NT2/D1 (cell line): ENCODE data around the gene OGG1.

Experiments
- SUZ12 ChIP-seq: IDR thresholded peaks from 2 replicates; pipeline ENCODE4 v1.6.1; 2011; ENCODE audit not compliant: insufficient read length, insufficient read depth; ENCODE audit errors: extremely low read depth
- YY1 ChIP-seq: IDR thresholded peaks from 2 replicates; pipeline ENCODE4 v1.6.1; 2011; ENCODE audit not compliant: insufficient read length, insufficient read depth
- ZNF274 ChIP-seq: IDR thresholded peaks from 2 replicates; pipeline ENCODE4 v1.6.1; 2011; ENCODE audit warnings: mild to moderate bottlenecking, low read depth, low read length

DNA sequence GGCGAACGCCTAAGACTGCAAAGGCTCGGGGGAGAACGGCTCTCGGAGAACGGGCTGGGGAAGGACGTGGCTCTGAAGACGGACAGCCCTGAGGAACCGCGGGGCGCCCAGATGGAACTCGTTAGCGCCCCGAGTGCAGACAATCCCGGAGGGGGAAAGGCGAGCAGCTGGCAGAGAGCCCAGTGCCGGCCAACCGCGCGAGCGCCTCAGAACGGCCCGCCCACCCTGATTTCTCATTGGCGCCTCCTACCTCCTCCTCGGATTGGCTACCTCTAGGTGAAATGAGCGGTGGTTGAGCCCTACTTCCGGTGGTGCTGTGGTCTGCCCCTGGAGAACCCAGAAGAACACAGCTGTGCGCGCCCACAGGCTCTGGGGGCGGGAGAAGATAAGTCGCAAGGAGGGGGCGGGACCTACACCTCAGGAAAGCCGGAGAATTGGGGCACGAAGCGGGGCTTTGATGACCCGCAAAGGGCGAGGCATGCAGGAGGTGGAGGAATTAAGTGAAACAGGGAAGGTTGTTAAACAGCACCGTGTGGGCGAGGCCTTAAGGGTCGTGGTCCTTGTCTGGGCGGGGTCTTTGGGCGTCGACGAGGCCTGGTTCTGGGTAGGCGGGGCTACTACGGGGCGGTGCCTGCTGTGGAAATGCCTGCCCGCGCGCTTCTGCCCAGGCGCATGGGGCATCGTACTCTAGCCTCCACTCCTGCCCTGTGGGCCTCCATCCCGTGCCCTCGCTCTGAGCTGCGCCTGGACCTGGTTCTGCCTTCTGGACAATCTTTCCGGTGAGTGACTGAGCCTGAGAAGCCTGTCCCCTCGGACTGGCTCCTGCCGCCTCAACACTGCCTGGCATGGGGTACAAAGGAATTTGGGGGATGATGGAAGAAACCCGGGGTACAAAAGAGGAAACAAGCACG lies at the start of gene OGG1:
- TF ChIP-seq SUZ12 (no peak), YY1 (no peak), ZNF274 (no peak)
